ENCODE results near the gene RBM15.

Gene RBM15

GRCh38 chr1:110316735-110317134 is 22.4 kb upstream of the RBM15 start:
- TF ChIP-seq ZNF335 (tag by site-specific recombination; conservative IDR thresholded peaks at IDR 0.05) (no peak), ZSCAN5A (tag by site-specific recombination; IDR thresholded peaks at IDR 0.05) (no peak), ZNF155 (tag by site-specific recombination; IDR thresholded peaks at IDR 0.05) (no peak), KLF17 (tag by site-specific recombination; IDR thresholded peaks at IDR 0.05) (no peak), KLF8 (tag by site-specific recombination; IDR thresholded peaks at IDR 0.05) (no peak)
- ChIA-PET CTCF (interaction anchor here (1.5 to 15.3 kb wide), 5 partner anchors 21 to 179 kb away, joined by 3 to 662 read pairs (median 11); partner anchors contain the start of gene KCNC4), POLR2A (interaction anchor here (1.9 kb wide), 1 partner anchor 22 kb away, joined by 9 read pairs; the partner anchor contains the start of gene RBM15)
- H3K4me1 ChIP-seq (ENCODE audit: control insufficient read depth, insufficient read depth, low read length): no peaks in the 10 kb centered on the region
- H3K27ac ChIP-seq (ENCODE audit: extremely low read depth, low read depth, low read length): no peak overlapping the region
- H3K4me3 ChIP-seq (ENCODE audit: low read depth, low read length): no peak overlapping the region
- H3K9me3 ChIP-seq (ENCODE audit: control insufficient read depth, insufficient read depth, low read depth, low read length): no peaks in the 10 kb centered on the region
- H3K36me3 ChIP-seq (ENCODE audit: control insufficient read depth in 2 of 2, insufficient read depth in 1 of 2, low read length in 2 of 2): no peaks in the 10 kb centered on the region

GRCh38 chr1:110318046-110318445 is 21.1 kb upstream of the RBM15 start:
- no peaks in the 10 kb centered on the region for H3K9me3 ChIP-seq (ENCODE audit: control insufficient read depth, insufficient read depth, low read depth, low read length)
- CTCF ChIA-PET: interaction anchor here (0.7 to 15.3 kb wide), 6 partner anchors 94 to 430 kb away, joined by 4 to 662 read pairs (median 12); partner anchors contain the start of gene KCNC4
- H3K36me3 ChIP-seq (ENCODE audit: control insufficient read depth in 2 of 2, insufficient read depth in 1 of 2, low read length in 2 of 2): no peaks in the 10 kb centered on the region
- TF ChIP-seq GLIS2 (tag by site-specific recombination; IDR thresholded peaks at IDR 0.05): no peak
- TF ChIP-seq SCRT2 (tag by site-specific recombination; IDR thresholded peaks at IDR 0.05): peak; percentile 75
- H3K27ac ChIP-seq (ENCODE audit: extremely low read depth, low read depth, low read length): no peak overlapping the region
- H3K4me1 ChIP-seq (ENCODE audit: control insufficient read depth, insufficient read depth, low read length): no peaks in the 10 kb centered on the region
- POLR2A ChIA-PET: interaction anchor here (1.9 kb wide), 1 partner anchor 20 kb away, joined by 9 read pairs; the partner anchor contains the start of gene RBM15
- no peak overlapping the region for H3K4me3 ChIP-seq (ENCODE audit: low read depth, low read length)

- Histone ChIP-seq H3K4me1 (ENCODE audit: control insufficient read depth, insufficient read depth, low read length) (no peaks in the 10 kb centered on the region), H3K36me3 (ENCODE audit: control insufficient read depth in 2 of 2, insufficient read depth in 1 of 2, low read length in 2 of 2) (no peaks in the 10 kb centered on the region), H3K9me3 (ENCODE audit: control insufficient read depth, insufficient read depth, low read depth, low read length) (no peaks in the 10 kb centered on the region), H3K27ac (ENCODE audit: extremely low read depth, low read depth, low read length) (no peak overlapping the region), H3K4me3 (ENCODE audit: low read depth, low read length) (no peak overlapping the region)
- POLR2A ChIA-PET: no interaction called here
- CTCF ChIA-PET: interaction anchor here (0.6 to 15.3 kb wide), 6 partner anchors 17 to 176 kb away, joined by 3 to 662 read pairs (median 12); partner anchors contain the start of genes KCNC4 and RBM15
- TF ChIP-seq ZBTB8A (tag by site-specific recombination; IDR thresholded peaks at IDR 0.05) (no peak), SETDB1 (IDR thresholded peaks at IDR 0.05; ENCODE audit: insufficient read length, low read length) (peak; percentile 87)
Observed at GRCh38 chr1:110319332-110320167, 19.6 kb upstream of the RBM15 start.

GRCh38 chr1:110320168-110320518 is 19.0 kb upstream of the RBM15 start:
- Histone ChIP-seq H3K9me3 (ENCODE audit: control insufficient read depth, insufficient read depth, low read depth, low read length) (no peaks in the 10 kb centered on the region), H3K4me1 (ENCODE audit: control insufficient read depth, insufficient read depth, low read length) (no peaks in the 10 kb centered on the region), H3K36me3 (ENCODE audit: control insufficient read depth in 2 of 2, insufficient read depth in 1 of 2, low read length in 2 of 2) (no peaks in the 10 kb centered on the region), H3K27ac (ENCODE audit: extremely low read depth, low read depth, low read length) (no peak overlapping the region), H3K4me3 (ENCODE audit: low read depth, low read length) (no peak overlapping the region)
- POLR2A ChIA-PET: no interaction called here
- CTCF ChIA-PET: interaction anchor here (3.1 to 15.3 kb wide), 3 partner anchors 112 to 176 kb away, joined by 11 to 662 read pairs (median 13); partner anchors contain the start of gene KCNC4
- TF ChIP-seq ZNF26 (tag by site-specific recombination; IDR thresholded peaks at IDR 0.05) (no peak), ZNF473 (tag by site-specific recombination; IDR thresholded peaks at IDR 0.05) (no peak), ZNF341 (tag by site-specific recombination; IDR thresholded peaks at IDR 0.05; ENCODE audit: low read depth) (no peak), ZNF785 (tag by site-specific recombination; IDR thresholded peaks at IDR 0.05) (no peak), KLF16 (tag by site-specific recombination; IDR thresholded peaks at IDR 0.05) (no peak), ZNF747 (tag by site-specific recombination; IDR thresholded peaks at IDR 0.05) (no peak), ZNF211 (tag by site-specific recombination; IDR thresholded peaks at IDR 0.05; ENCODE audit: low read depth) (no peak), ZBTB10 (tag by site-specific recombination; IDR thresholded peaks at IDR 0.05) (no peak), ZNF155 (tag by site-specific recombination; IDR thresholded peaks at IDR 0.05) (no peak), ZNF184 (tag by site-specific recombination; IDR thresholded peaks at IDR 0.05) (no peak), ELK4 (IDR thresholded peaks at IDR 0.05; ENCODE audit: borderline replicate concordance, low read depth, low read length) (no peak)

All from HEK293 (cell line).